ENCODE results near the gene LDHAL6B. TPM values are rescaled to one million over a fixed set of nuclear protein-coding genes. Genes with fewer than 3 reads are reported as not detected.
A peak's percentile ranks its signal among the peaks of the same experiment; 100 is the strongest.

LDHAL6B gene
- polyA plus RNA-seq, 4 donors = 0.14 to 0.32 TPM; not detected in 2

GRCh38 chr15:59216911-59217310 lies 10.3 kb downstream of the LDHAL6B start:
- DNase-seq (ENCODE audit: low read depth in 4 of 4, low spot score in 3 of 4) = no peak

GRCh38 chr15:59217876-59218498 lies 11.3 kb downstream of the LDHAL6B start:
- DNase-seq (ENCODE audit: low read depth in 4 of 4, low spot score in 3 of 4) = no peak

- DNase-seq (ENCODE audit: low read depth in 4 of 4, low spot score in 3 of 4) = no peak
Measured at GRCh38 chr15:59218710-59219109, 12.1 kb downstream of the LDHAL6B start.

- peak in 2 of 4 donors; percentile 17 to 31 for DNase-seq (ENCODE audit: low read depth in 4 of 4, low spot score in 3 of 4)
Measured at GRCh38 chr15:59221511-59222505, 15.2 kb downstream of the LDHAL6B start.

- no peak for DNase-seq (ENCODE audit: low read depth in 4 of 4, low spot score in 3 of 4)
Measured at GRCh38 chr15:59222906-59223550, 16.4 kb downstream of the LDHAL6B start.

DNA sequence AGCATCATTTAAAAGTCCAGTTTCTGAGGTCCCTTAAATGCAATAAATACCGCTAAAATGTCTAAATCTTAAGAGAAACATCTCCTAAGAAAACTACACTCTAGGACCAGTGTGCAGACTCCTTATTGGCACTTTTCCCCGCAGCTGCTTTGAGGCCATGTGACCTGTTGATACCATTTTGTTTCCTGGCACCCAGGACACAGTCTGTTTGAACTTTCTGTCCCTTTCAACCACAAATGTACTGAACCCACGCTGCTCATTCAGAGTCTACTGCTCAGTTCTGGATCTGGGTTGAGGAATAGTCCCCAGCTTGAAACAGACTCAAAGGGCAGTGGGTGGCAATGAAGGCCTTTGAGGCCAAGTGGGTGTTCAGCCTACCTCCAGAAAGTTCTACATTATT lies 17.1 kb downstream of the LDHAL6B start:
- no peak for DNase-seq (ENCODE audit: low read depth in 4 of 4, low spot score in 3 of 4)

DNA sequence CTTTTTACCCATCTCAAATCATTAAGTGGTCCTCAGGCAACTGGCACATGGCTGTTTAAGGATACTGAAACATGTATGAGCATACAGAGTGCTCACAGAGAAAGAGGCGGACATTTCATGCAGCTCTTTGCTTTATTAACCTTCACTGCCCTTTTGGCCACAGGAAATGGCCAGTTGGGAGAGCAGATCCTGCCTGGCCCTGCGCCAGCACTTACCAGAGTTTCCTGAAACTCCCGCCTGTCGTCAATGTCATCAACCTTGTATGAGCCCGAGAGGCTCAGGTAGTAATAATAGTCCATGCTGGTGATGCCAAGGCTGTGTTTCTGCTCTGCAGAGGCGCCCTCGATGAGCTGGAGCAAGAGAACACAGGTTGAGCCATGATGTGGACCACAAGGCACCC lies 17.8 kb downstream of the LDHAL6B start:
- DNase-seq (ENCODE audit: low read depth in 4 of 4, low spot score in 3 of 4) = no peak

GRCh38 chr15:59227021-59227420 lies 20.4 kb downstream of the LDHAL6B start:
- DNase-seq (ENCODE audit: low read depth in 4 of 4, low spot score in 3 of 4) = no peak

DNA sequence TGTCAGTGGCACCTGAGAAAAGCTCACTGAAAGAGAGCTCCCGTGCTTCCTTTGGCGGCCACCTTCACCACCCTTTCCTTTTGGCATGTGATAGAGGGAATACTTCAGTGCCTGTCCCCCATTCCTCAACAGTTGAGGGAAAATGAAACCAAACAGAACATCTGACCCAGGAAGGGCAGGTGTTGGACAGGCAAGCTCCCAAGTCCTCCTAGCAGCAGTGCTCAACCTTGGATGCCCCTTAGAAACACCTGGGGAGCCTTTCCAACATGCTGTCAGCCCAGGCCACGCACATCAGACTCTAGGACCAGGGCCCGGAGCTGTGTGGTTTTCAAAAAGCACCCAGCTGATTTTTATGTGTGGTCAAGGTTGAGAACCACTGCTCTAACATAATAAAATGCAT lies 22.4 kb downstream of the LDHAL6B start:
- DNase-seq (ENCODE audit: low read depth in 4 of 4, low spot score in 3 of 4) = no peak

DNA sequence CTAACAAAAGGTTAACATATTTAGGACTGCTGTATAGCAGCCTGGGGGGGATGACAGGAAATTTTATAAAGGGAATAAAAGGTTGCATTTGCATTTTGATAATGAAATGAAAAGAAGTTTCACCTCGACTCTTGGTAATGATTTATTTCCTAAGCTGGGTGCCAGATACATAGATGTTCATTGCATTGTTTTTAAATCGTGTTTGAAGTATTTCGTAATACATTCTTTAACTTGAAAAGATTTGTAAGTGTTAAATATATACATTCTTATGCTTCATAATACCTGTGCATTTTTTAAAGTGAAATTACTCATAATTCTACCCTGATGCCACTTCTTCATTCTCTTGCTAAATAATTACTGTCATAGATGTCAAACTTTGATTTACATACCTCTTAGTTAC lies 22.8 kb downstream of the LDHAL6B start:
- DNase-seq (ENCODE audit: low read depth in 4 of 4, low spot score in 3 of 4) = no peak

DNA sequence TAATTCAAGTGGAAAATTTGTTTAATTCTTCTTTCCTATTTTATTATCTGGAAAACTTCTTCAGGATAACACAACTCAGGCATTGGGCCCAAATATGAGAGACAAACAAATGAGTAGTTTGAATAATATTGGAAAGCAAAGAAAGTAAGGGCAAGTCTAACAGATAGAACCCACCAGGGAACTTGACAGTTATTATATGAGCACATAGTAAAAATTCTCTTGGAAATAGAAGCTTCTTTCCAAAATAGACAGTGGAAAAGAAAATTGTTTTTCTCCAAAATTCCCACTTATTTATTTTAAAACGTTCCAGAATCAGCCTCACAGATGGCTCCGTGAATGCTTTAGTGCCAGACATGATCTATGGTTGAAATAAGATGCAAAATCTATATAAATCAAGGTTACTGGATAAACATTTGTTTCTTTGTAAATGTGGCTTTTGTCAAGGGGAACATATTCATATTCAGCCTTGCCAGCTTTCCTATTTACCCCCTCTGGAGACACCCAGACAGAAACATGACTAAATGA lies 23.9 kb downstream of the LDHAL6B start:
- no peak for DNase-seq (ENCODE audit: low read depth in 4 of 4, low spot score in 3 of 4)

DNA sequence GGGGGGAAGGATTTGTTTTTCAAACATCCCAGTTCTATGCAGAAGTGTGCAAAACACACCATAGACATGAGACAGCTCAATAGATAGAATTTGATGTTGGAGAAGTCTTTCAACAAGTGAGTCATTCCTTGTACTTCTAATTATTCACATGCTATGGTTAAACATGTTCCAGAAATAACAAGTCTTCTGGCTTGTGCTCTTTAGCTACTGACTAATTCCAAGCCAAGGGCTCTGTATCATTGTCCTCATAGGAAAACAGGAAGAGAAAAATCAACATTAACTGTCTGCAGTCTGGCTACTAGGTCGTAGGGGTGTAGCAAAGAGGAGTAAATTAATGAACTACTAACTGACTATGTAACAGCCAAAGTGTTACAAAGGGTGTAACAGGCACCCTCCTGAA lies 25.8 kb downstream of the LDHAL6B start:
- no peak for DNase-seq (ENCODE audit: low read depth in 4 of 4, low spot score in 3 of 4)

GRCh38 chr15:59236394-59236793 lies 29.8 kb downstream of the LDHAL6B start:
- DNase-seq (ENCODE audit: low read depth in 4 of 4, low spot score in 3 of 4) = no peak

- no peak for DNase-seq (ENCODE audit: low read depth in 4 of 4, low spot score in 3 of 4)
Measured at GRCh38 chr15:59237119-59237855, 30.6 kb downstream of the LDHAL6B start.

DNA sequence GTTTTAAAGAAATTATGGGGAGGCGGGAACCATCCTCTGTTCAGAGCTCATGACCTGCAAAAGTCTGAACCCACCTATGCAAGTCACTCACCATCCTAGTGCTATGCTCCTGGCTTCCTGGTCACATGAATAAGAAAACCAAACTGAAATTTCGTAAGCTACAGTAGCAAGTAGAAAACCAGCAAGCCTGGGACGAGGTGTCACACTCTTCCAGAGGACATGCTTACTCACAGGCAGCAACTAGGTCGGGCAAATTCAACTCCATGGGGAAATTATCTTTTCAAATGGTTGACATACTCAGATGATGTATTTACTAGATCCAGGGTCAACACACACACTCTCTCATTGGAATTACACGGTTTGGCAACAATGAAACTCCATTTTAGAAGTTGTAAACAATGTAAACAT lies 31.3 kb downstream of the LDHAL6B start:
- no peak for DNase-seq (ENCODE audit: low read depth in 4 of 4, low spot score in 3 of 4)

- DNase-seq (ENCODE audit: low read depth in 4 of 4, low spot score in 3 of 4) = no peak
Measured at GRCh38 chr15:59240036-59240435, 33.4 kb downstream of the LDHAL6B start.

DNA sequence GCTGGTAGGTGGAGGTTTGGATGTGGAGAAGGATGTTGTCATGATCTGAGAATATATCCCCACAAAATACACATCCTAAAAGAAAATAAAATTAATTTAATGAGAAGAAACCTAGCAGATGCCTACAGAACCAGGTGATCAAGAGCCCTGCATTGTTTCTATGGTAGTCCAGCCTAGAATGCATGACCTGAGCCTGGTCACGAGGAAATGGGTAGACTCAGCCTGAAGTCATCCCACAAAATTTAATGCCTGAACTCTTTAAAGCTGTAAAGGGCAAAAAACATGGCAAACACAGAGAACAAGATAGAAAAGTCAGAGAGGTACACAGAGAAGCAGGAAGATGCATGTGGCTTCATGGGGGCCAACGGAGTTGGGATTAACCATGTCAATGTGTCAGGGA lies 36.0 kb downstream of the LDHAL6B start:
- no peak for DNase-seq (ENCODE audit: low read depth in 4 of 4, low spot score in 3 of 4)

DNA sequence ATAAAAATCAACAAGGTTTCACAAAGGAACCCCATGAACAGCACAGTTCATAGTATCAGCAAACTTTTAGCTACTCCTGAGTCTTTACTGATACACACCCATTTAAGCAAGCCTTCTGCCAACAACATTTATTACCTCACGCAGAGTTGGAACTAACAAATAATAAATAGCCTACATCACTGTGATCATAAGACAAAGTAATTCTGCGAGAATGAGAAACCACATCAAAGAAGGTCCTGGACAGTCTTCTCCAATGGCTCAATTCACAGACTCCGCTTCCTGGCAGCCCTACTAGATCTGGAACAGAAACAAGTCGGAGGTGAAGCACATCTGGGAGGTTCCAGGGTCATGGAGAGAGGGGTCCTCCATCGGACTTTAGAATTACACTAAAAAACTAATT lies 37.0 kb downstream of the LDHAL6B start:
- no peak for DNase-seq (ENCODE audit: low read depth in 4 of 4, low spot score in 3 of 4)

DNA sequence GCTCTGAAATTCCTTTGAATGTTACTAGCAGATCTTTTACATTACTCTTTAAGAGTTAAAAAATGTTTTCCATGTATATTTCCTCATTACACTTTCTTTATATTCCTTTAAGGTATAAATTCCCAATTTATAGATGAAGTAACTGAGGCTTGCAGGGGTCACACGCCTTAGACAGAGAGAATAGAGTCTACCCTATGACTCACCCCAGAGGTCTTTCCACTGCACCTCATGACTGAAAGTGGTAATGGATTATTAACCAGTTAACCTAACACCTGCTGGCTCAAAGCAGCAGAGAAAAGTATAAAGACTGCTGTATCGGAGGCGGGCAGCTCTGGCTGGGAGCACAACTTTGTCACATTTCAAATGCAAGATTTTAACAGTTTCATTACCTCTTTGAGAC lies 37.7 kb downstream of the LDHAL6B start:
- DNase-seq (ENCODE audit: low read depth in 4 of 4, low spot score in 3 of 4) = peak in 1 of 4 donors; percentile 19

- DNase-seq (ENCODE audit: low read depth in 4 of 4, low spot score in 3 of 4) = no peak
Measured at GRCh38 chr15:59245559-59245958, 38.9 kb downstream of the LDHAL6B start.
